Keratinocyte (primary cell): ENCODE data around the gene GTF3C4. TPM values are rescaled to one million over a fixed set of nuclear protein-coding genes. Genes with fewer than 3 reads are reported as not detected.

Experiments
- DNase-seq: peaks from one replicate; pipeline ENCODE4 v3.0.0-alpha.2; 2011; ENCODE audit warnings: low read depth, missing footprints, low spot score
- FAIRE-seq: peaks from 2 replicates; lab custom pipeline; 2011; peaks lifted over from hg19 to GRCh38; lab: Jason Lieb, UNC
- H2AFZ ChIP-seq: 2 replicates; pipeline ENCODE4 v1.6.0; 2012; ENCODE audit warnings: low read length, control low read depth, inconsistent platforms; ENCODE audit not compliant: control insufficient read depth
- H3K27ac ChIP-seq: 2 replicates; pipeline ENCODE4 v1.5.1; 2011; ENCODE audit warnings: low read length; ENCODE audit not compliant: control insufficient read depth, insufficient read depth
- H3K27me3 ChIP-seq: 3 replicates; pipeline ENCODE4 v1.6.0; 2011; ENCODE audit warnings: low read length; ENCODE audit not compliant: control insufficient read depth, insufficient read depth; ENCODE audit errors: extremely low read depth
- H3K36me3 ChIP-seq, 2 experiments: 2 replicates in 1 of 2; 3 replicates in 1 of 2; pipeline ENCODE4 v1.5.1; 2011; ENCODE audit warnings: low read length in 2 of 2, mild to moderate bottlenecking in 1 of 2; ENCODE audit not compliant: control insufficient read depth in 2 of 2, insufficient read depth in 2 of 2; ENCODE audit errors: extremely low read depth in 1 of 2
- H3K4me1 ChIP-seq: 3 replicates; pipeline ENCODE4 v1.5.1; 2011; ENCODE audit warnings: low read length; ENCODE audit not compliant: control insufficient read depth, insufficient read depth; ENCODE audit errors: extremely low read depth
- H3K4me2 ChIP-seq: 3 replicates; pipeline ENCODE4 v1.6.0; 2011; ENCODE audit warnings: low read depth, low read length; ENCODE audit not compliant: control insufficient read depth, insufficient read depth; ENCODE audit errors: extremely low read depth
- H3K4me3 ChIP-seq, 3 experiments: fragments of 200-600 bp in 1 of 3; sonication (generic) in 1 of 3; 2 replicates in 2 of 3; 3 replicates in 1 of 3; pipeline ENCODE4 v1.5.1; 2011 to 2016; ENCODE audit warnings: low read length in 3 of 3, mild to moderate bottlenecking in 3 of 3, control low read depth in 2 of 3, inconsistent platforms in 1 of 3, low read depth in 1 of 3, mixed read lengths in 1 of 3, mixed run types in 1 of 3, moderate library complexity in 1 of 3; ENCODE audit not compliant: control insufficient read depth in 2 of 3, insufficient read depth in 2 of 3; ENCODE audit errors: extremely low read depth in 1 of 3
- H3K79me2 ChIP-seq: 2 replicates; pipeline ENCODE4 v1.6.0; 2012; ENCODE audit warnings: low read length; ENCODE audit not compliant: control insufficient read depth, insufficient read depth
- H3K9ac ChIP-seq: 3 replicates; pipeline ENCODE4 v1.6.0; 2011; ENCODE audit warnings: low read length; ENCODE audit not compliant: control insufficient read depth, insufficient read depth; ENCODE audit errors: extremely low read depth
- H3K9me1 ChIP-seq: 3 replicates; pipeline ENCODE4 v1.6.0; 2011; ENCODE audit warnings: low read length; ENCODE audit not compliant: control insufficient read depth, insufficient read depth; ENCODE audit errors: extremely low read depth
- H3K9me3 ChIP-seq: 2 replicates; pipeline ENCODE4 v1.5.1; 2012; ENCODE audit warnings: low read depth, low read length; ENCODE audit not compliant: control insufficient read depth
- H4K20me1 ChIP-seq: 3 replicates; pipeline ENCODE4 v1.6.0; 2011; ENCODE audit warnings: low read length; ENCODE audit not compliant: control insufficient read depth, insufficient read depth; ENCODE audit errors: extremely low read depth
- EZH2 ChIP-seq: IDR thresholded peaks from one replicate; pipeline ENCODE4 v1.6.1; 2012; ENCODE audit warnings: inconsistent platforms, mild to moderate bottlenecking, low read length, moderate library complexity
- dilution Hi-C: fragments of 300-500 bp; cut with MboI; formaldehyde crosslinking; loops from one replicate; pipeline ENCODE4 v1.7.0; 2020; ENCODE audit warnings: low sequenced_read_pairs; ENCODE audit not compliant: extremely low pct_ligation_motif_present
- polyA plus RNA-seq, 5 experiments: library from polyadenylated mRNA; depleted of rRNA in 3 of 5; stranded (reverse) in 3 of 5; stranded (forward) in 1 of 5; unstranded in 1 of 5; fragments of >200 nt; gene quantifications; 1 replicate in 1 of 5; 2 replicates in 3 of 5; 3 replicates in 1 of 5; pipeline versions ENCODE4 v1.2.1 to v1.2.3, GENCODE V29; 2011 to 2012; ENCODE audit warnings: missing spikeins in 2 of 5, low read depth in 1 of 5, low replicate concordance in 1 of 5
- TF ChIP-seq, protein P1 (sequence below), 3 experiments: IDR thresholded peaks in 1 of 3; conservative IDR thresholded peaks in 1 of 3; optimal IDR thresholded peaks in 1 of 3; 2 replicates in 2 of 3; 3 replicates in 1 of 3; pipeline versions ENCODE3 to v1.5.1; 2011; ENCODE audit warnings: low read length in 3 of 3, mild to moderate bottlenecking in 3 of 3, moderate library complexity in 2 of 3, control low read depth in 1 of 3, inconsistent platforms in 1 of 3; ENCODE audit not compliant: insufficient read depth in 2 of 3; ENCODE audit errors: extremely low read depth in 1 of 3

The GTF3C4 gene
- polyA plus RNA-seq, 1 donor (not counting 4 experiments of a cell fraction or from before 2014, with no cell fraction given) = 7.7 TPM

- no peak overlapping the region for H3K9ac ChIP-seq
- peaks cover 82% of the 10 kb centered on the region for H3K79me2 ChIP-seq
- dilution Hi-C loops = no loop called here
- peaks cover 16 to 40% of the 10 kb centered on the region in 2 experiments for H3K36me3 ChIP-seq
- TF ChIP-seq, protein P1, sequence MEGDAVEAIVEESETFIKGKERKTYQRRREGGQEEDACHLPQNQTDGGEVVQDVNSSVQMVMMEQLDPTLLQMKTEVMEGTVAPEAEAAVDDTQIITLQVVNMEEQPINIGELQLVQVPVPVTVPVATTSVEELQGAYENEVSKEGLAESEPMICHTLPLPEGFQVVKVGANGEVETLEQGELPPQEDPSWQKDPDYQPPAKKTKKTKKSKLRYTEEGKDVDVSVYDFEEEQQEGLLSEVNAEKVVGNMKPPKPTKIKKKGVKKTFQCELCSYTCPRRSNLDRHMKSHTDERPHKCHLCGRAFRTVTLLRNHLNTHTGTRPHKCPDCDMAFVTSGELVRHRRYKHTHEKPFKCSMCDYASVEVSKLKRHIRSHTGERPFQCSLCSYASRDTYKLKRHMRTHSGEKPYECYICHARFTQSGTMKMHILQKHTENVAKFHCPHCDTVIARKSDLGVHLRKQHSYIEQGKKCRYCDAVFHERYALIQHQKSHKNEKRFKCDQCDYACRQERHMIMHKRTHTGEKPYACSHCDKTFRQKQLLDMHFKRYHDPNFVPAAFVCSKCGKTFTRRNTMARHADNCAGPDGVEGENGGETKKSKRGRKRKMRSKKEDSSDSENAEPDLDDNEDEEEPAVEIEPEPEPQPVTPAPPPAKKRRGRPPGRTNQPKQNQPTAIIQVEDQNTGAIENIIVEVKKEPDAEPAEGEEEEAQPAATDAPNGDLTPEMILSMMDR (optimal IDR thresholded peaks at IDR 0.05 in 1 of 3, IDR thresholded peaks at IDR 0.05 in 1 of 3, conservative IDR thresholded peaks at IDR 0.05 in 1 of 3; ENCODE audit: extremely low read depth in 1 of 3, insufficient read depth in 2 of 3, low read length in 3 of 3) = no peak
- H3K27ac ChIP-seq = no peak overlapping the region
- H3K9me1 ChIP-seq = no peaks in the 10 kb centered on the region
- H3K9me3 ChIP-seq = no peaks in the 10 kb centered on the region
- FAIRE-seq (no peak), DNase-seq (no peak)
- peaks cover 14% of the 10 kb centered on the region for H4K20me1 ChIP-seq
- no peak overlapping the region for H2AFZ ChIP-seq
- H3K4me3 ChIP-seq = no peak overlapping the region
- no peaks in the 10 kb centered on the region for H3K27me3 ChIP-seq
- H3K4me2 ChIP-seq = no peak overlapping the region
- no peaks in the 10 kb centered on the region for H3K4me1 ChIP-seq
Measured at GRCh38 chr9:132679946-132680625, 9.8 kb downstream of the GTF3C4 start.

DNA sequence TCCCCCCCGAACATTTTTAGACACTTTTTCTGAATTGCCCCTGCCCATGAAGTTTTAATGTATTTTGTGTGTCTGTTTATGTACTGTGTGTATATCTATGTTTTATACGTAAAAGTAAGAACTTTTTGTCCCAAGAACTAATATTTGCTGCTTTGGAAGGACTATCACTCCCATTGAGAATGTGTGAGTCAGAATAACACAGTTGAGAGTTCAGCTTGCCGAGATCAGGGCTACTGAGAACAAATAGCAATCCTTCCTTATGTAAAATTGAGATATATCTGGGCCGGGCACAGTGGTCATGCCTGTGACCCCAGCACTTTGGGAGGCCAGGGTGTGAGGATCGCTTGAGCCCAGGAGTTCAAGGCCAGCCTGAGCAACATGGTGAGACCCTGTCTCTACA lies 11.3 kb downstream of the GTF3C4 start:
- Histone ChIP-seq H3K4me1 (no peaks in the 10 kb centered on the region), H3K9me3 (no peaks in the 10 kb centered on the region), H2AFZ (no peak overlapping the region), H3K27me3 (no peaks in the 10 kb centered on the region), H3K36me3 (peaks cover 22 to 46% of the 10 kb centered on the region in 2 experiments), H3K9me1 (no peaks in the 10 kb centered on the region), H4K20me1 (peaks cover 14% of the 10 kb centered on the region), H3K4me3 (no peak overlapping the region), H3K27ac (no peak overlapping the region), H3K79me2 (peaks cover 69% of the 10 kb centered on the region), H3K4me2 (no peak overlapping the region), H3K9ac (no peak overlapping the region)
- dilution Hi-C loops = no loop called here
- DNase-seq = no peak
- FAIRE-seq = no peak
- TF ChIP-seq, protein P1 (optimal IDR thresholded peaks at IDR 0.05 in 1 of 3, IDR thresholded peaks at IDR 0.05 in 1 of 3, conservative IDR thresholded peaks at IDR 0.05 in 1 of 3; ENCODE audit: extremely low read depth in 1 of 3, insufficient read depth in 2 of 3, low read length in 3 of 3) = no peak
- no peak for TF ChIP-seq EZH2
